AG09319 (cell line): ENCODE measurements around the gene STRIP1.

Source experiments
- DNase-seq: peaks from one replicate; pipeline ENCODE4 v3.0.0-alpha.2; 2010; ENCODE audit warnings: low read depth; ENCODE audit errors: extremely low read depth
- TF ChIP-seq, protein P1 (sequence below): IDR thresholded peaks from 2 replicates; pipeline ENCODE4 v1.5.1; 2011; ENCODE audit warnings: low read depth, mild to moderate bottlenecking, inconsistent platforms, low read length, moderate library complexity

Gene STRIP1

DNA sequence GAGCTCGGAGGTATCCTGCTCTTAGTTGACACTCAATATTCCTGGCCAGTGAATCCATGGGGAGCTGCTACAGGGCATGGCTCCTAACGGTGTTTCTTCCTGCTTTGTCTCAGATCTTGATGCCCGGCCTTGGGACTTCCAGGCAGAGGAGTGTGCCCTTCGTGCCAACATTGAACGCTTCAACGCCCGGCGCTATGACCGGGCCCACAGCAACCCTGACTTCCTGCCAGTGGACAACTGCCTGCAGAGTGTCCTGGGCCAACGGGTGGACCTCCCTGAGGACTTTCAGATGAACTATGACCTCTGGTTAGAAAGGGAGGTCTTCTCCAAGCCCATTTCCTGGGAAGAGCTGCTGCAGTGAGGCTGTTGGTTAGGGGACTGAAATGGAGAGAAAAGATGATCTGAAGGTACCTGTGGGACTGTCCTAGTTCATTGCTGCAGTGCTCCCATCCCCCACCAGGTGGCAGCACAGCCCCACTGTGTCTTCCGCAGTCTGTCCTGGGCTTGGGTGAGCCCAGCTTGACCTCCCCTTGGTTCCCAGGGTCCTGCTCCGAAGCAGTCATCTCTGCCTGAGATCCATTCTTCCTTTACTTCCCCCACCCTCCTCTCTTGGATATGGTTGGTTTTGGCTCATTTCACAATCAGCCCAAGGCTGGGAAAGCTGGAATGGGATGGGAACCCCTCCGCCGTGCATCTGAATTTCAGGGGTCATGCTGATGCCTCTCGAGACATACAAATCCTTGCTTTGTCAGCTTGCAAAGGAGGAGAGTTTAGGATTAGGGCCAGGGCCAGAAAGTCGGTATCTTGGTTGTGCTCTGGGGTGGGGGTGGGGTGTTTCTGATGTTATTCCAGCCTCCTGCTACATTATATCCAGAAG, 19.4 kb downstream of the STRIP1 start:
- DNase-seq, result no peak
- TF ChIP-seq, protein P1, sequence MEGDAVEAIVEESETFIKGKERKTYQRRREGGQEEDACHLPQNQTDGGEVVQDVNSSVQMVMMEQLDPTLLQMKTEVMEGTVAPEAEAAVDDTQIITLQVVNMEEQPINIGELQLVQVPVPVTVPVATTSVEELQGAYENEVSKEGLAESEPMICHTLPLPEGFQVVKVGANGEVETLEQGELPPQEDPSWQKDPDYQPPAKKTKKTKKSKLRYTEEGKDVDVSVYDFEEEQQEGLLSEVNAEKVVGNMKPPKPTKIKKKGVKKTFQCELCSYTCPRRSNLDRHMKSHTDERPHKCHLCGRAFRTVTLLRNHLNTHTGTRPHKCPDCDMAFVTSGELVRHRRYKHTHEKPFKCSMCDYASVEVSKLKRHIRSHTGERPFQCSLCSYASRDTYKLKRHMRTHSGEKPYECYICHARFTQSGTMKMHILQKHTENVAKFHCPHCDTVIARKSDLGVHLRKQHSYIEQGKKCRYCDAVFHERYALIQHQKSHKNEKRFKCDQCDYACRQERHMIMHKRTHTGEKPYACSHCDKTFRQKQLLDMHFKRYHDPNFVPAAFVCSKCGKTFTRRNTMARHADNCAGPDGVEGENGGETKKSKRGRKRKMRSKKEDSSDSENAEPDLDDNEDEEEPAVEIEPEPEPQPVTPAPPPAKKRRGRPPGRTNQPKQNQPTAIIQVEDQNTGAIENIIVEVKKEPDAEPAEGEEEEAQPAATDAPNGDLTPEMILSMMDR, result peak; percentile 99

DNA sequence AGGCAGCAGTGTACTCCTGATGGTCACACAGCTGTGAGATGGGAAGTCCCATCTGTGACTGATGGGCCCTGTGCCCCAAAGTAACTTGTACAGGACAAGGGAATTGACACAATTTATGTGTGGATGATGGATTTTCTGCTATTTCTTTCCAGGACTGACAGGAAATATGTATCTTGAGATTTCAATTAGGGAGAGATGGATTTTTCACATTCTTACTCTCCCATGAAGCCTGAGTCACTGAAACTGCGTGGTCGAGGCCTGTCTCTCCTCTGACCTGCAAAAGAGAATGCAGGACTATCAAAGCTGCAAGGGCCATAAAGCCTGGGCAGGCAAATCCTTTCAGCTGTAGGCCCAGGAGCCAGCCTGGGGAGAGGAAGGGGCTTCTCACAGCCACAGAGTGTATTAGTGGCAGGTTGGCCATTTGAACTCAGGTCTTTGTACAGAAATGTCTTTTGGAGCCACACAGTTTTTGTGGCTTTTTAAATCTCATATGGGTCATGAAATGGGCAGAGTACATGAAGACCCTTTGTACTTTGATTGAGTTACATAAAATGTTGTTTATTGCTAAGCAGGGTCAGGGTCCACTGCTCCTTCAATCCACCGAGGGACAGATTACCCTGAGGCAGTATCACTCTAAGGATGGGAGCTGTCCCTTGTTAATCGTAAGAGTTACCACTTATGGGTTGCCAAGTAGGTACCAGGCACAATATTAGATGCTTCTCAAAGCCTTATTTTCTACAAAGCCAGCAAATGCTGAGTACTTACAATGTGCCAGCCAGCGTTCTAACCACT, 21.3 kb downstream of the STRIP1 start:
- DNase-seq, result no peak
- TF ChIP-seq, protein P1, result no peak

DNA sequence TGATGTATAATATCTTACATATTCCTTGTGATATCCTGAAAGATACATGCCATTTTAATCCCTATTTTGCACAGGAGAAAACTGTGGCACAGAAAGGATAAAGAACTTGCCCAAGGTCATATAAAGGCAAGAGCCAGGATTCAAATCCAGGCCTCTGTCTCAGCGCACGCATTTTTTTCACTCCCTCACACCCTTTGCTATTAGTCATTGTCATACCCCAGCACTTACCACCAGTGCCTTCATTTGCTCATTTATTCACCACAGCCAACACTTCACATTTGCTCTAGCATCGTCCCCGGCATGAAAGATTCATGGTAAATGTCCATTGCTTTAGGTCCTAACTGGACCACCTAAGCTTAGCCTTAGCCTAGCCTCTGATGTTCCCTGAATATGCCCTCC, 21.9 kb downstream of the STRIP1 start:
- TF ChIP-seq, protein P1, result no peak
- DNase-seq, result no peak

DNA sequence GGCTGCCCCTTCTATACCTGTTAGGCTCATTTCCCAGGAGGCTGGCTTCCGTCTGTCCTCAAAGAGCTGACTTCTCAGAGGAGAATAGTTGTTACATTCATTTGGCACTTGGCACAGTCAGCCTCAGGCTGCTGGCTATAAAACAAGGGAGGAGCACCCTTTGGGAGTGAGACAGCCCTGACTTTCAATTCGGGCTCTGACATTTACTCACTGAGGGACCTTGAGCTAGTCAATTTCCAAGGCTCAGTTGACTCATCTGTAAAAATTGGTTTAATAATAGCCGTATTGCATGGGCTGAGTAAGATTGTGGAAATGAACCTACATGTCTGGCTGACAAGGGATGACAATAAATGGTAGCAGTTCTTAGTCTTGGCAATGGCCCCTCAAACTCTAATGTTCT, 22.4 kb downstream of the STRIP1 start:
- no peak for DNase-seq

DNA sequence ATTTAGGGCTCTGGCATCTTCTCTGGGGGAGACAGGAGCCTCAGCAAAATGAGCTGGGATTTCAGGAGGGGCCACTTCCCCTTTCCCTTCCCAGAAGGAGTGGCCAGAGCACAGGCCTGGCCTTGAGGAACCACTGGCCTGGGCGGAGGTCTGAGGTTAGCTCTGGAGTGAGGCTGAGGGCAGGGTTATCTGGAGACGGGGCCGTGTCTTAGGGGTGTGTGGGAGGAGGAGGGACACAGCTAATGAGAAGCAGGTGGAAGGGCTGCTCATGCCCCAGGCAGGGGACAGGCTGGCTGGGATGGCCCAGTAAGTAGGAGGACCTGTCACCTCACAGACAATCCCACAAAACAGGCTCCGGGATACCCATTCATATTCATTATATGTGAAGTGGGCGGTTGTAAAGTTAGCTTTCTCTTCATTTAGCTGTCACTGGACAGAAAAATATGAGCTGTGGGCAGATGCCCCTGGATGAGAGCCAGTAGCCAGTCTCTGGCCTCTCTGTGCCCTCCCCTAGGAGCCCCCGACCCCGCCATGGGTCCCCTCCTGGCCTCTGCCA, 23.6 kb downstream of the STRIP1 start:
- TF ChIP-seq, protein P1, result no peak
- DNase-seq, result no peak

More for the DNA sequence above, 22.4 kb downstream of the STRIP1 start:
- TF ChIP-seq, protein P1, result no peak

DNA sequence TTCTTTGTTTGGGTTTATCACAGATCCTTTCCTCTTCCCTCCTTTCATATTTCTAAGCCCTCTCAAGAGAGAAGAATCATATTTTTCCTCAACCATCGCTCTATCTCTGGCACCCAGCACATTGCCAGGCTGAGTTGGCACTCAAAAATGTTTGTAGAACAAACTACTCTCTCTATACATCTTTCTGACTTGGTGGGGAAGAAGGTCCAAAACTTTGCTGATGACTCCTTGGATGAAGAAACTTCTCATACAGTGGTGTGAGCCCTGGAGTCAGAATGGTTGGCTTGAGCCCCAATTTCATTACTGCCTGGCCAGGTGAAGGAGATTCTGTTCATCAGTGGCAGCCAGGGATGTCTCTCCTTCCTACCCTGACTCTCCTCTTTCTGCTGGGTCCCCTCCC, 24.2 kb downstream of the STRIP1 start:
- TF ChIP-seq, protein P1, result no peak
- no peak for DNase-seq
